ENCODE data around the gene TMCO4. TPM values are rescaled to one million over a fixed set of nuclear protein-coding genes. Genes with fewer than 3 reads are reported as not detected.

The TMCO4 gene
- total RNA-seq, 1 experiment from 2014 or later = 25.8 TPM

DNA sequence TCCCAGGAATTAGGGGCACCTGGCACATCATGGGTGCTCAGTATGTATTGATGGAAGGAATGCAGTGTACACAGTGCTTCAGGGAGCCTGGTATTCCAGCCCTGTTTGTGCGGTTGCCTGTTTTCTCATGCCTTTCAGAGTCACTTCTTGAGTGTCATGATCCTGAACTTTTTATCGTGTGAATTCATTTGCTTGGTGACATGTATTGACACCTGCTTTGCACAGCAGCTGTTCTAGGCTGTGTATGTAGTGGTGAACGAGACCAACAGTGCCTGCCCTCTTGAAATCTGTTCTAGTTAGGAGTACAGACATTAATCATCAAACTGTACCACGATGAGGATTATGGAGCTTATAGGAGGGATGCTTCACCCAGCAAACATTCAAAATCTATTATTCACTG, 128.9 kb downstream of the TMCO4 start:
- Histone ChIP-seq H3K27me3 (no peaks in the 10 kb centered on the region), H3K36me3 (no peaks in the 10 kb centered on the region), H3K9me3 (no peaks in the 10 kb centered on the region), H3K4me3 (no peak overlapping the region)
- DNase-seq = no peak

DNA sequence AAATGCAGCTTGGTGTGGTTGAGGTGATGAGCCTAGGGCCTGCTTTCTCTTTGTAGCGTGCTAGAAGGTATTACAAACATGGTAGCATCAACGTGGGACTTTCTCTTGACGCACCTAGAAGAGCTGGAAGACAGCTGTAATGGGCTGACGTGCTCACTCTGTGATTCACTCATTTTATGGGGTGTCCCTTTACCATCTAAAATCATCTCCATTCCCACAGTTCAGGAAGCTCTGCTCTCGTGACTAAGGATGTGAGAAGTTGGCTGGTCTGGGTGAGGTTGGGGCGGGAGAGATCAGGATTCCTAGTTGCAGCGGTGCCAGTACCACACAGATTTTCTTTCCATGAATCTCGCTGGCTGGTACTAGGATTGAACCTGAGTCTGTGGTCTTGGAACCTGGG, 130.8 kb downstream of the TMCO4 start:
- no peaks in the 10 kb centered on the region for H3K36me3 ChIP-seq
- H3K4me3 ChIP-seq = no peak overlapping the region
- H3K9me3 ChIP-seq = no peaks in the 10 kb centered on the region
- 0 out of 2 replicates have a peak, but pooled peaks cover 2% of the 10 kb centered on the region for H3K27me3 ChIP-seq
- no peak for DNase-seq

DNA sequence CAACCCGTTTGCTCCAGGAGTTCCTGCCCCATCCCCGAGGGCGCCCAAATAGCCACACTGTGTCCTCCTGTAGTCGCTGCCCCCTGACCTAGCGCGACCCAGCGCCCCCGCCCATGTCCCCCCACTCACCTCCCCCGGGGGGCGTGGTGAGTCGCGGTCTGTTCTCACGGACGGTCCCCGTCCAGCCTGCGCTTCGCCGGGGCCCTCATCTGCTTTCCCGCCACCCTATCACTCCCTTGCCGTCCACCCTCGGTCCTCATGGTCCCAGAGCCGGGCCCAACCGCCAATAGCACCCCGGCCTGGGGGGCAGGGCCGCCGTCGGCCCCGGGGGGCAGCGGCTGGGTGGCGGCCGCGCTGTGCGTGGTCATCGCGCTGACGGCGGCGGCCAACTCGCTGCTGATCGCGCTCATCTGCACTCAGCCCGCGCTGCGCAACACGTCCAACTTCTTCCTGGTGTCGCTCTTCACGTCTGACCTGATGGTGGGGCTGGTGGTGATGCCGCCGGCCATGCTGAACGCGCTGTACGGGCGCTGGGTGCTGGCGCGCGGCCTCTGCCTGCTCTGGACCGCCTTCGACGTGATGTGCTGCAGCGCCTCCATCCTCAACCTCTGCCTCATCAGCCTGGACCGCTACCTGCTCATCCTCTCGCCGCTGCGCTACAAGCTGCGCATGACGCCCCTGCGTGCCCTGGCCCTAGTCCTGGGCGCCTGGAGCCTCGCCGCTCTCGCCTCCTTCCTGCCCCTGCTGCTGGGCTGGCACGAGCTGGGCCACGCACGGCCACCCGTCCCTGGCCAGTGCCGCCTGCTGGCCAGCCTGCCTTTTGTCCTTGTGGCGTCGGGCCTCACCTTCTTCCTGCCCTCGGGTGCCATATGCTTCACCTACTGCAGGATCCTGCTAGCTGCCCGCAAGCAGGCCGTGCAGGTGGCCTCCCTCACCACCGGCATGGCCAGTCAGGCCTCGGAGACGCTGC, 133.9 kb downstream of the TMCO4 start:
- H3K27me3 ChIP-seq = 0 out of 2 replicates have a peak, but pooled peaks cover 2% of the 10 kb centered on the region
- H3K4me3 ChIP-seq = no peak overlapping the region
- H3K9me3 ChIP-seq = no peaks in the 10 kb centered on the region
- H3K36me3 ChIP-seq = no peaks in the 10 kb centered on the region
- no peak for DNase-seq

DNA sequence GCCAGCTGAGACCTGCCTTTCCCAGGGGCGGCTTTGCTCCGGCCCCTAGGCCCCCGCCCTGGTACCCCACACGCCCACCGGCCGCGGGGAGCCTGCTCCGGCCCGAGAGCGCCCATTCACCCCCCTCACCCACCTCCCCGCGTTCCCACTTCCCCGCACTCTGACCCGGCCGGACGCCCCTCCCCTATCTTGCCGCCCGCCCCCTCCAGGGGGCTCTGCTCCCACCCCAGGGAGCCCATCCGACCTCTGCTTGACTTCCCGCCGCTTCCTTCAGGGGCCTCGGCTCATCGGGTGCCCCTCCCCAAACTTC, 134.6 kb downstream of the TMCO4 start:
- H3K27me3 ChIP-seq = 0 out of 2 replicates have a peak, but pooled peaks cover 2% of the 10 kb centered on the region
- no peak for DNase-seq
- H3K4me3 ChIP-seq = no peak overlapping the region
- no peaks in the 10 kb centered on the region for H3K9me3 ChIP-seq
- H3K36me3 ChIP-seq = no peaks in the 10 kb centered on the region

DNA sequence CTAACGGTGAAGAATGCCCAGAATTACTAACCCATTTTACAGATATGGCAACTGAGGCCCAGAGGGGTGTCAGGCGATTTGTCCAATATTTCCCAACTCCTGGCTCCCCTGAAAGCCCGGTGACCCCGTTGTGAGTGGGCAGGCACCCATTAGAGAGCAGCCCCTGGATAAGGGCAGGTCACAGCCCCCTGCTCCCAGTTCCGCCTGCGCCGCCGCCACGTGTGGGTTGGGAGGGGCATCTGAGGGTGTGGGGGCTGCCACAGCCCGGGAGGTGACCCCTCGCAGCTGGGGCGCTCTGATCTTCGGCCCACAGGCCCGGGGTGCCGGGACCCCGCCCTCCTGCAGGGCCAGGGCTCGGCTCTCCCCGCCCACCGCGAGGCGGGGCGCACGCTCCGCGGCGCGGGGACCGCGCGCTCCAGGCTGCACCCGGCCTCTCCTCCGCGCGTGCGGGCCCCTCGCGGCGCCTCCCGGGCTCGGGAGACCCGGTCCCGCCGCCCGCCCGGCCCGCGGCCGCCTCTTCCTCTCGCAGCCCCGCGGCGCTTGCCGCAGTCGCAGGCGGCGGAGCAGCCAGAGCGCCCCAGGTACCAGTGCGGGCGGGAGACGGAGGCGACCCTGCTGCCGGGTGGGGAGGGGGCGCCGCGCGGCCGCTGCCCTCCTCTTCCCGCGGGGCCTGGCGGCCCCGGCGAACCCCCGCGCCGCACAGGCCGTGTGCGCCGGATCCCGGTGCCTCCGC, 135.1 kb downstream of the TMCO4 start, which contains the start of gene HTR6:
HTR6 (plus strand) TSS at position 423 of the 733 bp plus-strand sequence. CDS start 879 bp downstream, outside the sequence.
- 0 out of 2 replicates have a peak, but pooled peaks cover 2% of the 10 kb centered on the region for H3K27me3 ChIP-seq
- DNase-seq = no peak

DNA sequence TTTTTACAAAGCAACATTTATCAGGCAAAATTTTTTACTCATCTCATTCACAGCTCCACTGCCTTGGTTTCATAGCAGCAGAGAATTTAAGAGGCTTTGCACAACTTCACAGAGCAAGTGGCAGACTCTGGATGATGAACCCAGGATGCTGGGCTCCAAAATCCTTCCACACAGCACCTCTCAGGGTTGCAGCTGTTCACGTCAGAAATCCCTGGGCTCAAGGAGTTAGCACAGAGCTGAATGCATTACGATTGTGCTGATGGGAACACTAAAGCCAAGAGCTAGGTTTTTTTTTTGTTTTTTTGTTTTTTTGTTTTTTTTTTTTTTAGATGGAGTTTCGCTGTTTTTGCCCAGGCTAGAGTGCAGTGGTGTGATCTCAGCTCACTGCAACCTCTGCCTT, 137.4 kb downstream of the TMCO4 start:
- Histone ChIP-seq H3K36me3 (no peaks in the 10 kb centered on the region), H3K9me3 (no peaks in the 10 kb centered on the region), H3K27me3 (0 out of 2 replicates have a peak, but pooled peaks cover 2% of the 10 kb centered on the region), H3K4me3 (no peak overlapping the region)
- DNase-seq = no peak

More for the DNA sequence above, 135.1 kb downstream of the TMCO4 start, which contains the start of gene HTR6:
- H3K9me3 ChIP-seq = no peaks in the 10 kb centered on the region
- no peak within 1 kb of the TSS for H3K4me3 ChIP-seq
- H3K36me3 ChIP-seq = no peaks in the 10 kb centered on the region

DNA sequence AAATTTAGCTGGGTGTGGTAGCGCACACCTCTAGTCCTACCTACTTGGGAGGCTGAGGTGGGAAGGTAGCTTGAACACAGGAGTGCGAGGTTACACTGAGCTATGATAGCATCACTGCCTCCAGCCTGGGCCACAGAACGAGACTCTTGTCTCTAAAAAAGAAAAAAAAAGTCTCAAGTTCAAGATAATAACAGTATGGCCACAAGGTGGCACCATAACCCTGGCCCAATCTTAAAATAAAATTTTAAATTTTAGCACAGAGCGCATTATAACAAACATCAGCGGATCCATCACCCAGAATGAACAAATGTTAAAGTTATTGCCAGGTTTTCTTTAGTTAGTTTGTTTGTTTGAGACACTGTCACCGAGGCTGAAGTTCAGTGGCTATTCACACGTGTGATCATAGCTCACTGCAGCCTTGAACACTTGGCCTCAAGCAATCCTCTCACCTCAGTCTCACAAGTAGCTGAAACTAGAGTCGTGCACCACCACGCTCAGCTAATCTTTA, 137.9 kb downstream of the TMCO4 start:
- no peaks in the 10 kb centered on the region for H3K9me3 ChIP-seq
- no peaks in the 10 kb centered on the region for H3K36me3 ChIP-seq
- 0 out of 2 replicates have a peak, but pooled peaks cover 2% of the 10 kb centered on the region for H3K27me3 ChIP-seq
- no peak overlapping the region for H3K4me3 ChIP-seq
- DNase-seq = no peak

DNA sequence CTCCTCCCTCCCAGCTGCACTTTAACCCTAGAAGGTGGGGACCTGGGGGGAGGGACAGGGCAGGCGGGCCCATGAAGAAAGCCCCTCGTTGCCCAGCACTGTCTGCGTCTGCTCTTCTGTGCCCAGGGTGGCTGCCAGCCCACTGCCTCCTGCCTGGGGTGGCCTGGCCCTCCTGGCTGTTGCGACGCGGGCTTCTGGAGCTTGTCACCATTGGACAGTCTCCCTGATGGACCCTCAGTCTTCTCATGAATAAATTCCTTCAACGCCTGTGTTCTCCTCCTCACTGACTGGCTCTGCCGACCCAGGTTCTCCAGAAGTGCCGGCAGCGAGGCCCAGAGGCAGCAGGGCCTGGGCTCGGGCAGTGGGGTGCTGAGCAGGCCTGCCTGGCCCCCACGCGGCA, 141.5 kb downstream of the TMCO4 start:
- H3K4me3 ChIP-seq = no peak overlapping the region
- no peaks in the 10 kb centered on the region for H3K9me3 ChIP-seq
- H3K27me3 ChIP-seq = no peaks in the 10 kb centered on the region
- H3K36me3 ChIP-seq = no peaks in the 10 kb centered on the region
- no peak for DNase-seq

DNA sequence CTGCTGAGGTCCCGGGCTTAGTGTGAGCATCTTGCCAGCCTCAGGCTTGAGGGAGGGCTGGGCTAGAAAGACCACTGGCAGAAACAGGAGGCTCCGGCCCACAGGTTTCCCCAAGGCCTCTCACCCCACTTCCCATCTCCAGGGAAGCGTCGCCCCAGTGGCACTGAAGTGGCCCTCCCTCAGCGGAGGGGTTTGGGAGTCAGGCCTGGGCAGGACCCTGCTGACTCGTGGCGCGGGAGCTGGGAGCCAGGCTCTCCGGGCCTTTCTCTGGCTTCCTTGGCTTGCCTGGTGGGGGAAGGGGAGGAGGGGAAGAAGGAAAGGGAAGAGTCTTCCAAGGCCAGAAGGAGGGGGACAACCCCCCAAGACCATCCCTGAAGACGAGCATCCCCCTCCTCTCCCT, 142.2 kb downstream of the TMCO4 start:
- DNase-seq = no peak
- Histone ChIP-seq H3K9me3 (no peaks in the 10 kb centered on the region), H3K4me3 (no peak overlapping the region), H3K36me3 (no peaks in the 10 kb centered on the region), H3K27me3 (no peaks in the 10 kb centered on the region)

DNA sequence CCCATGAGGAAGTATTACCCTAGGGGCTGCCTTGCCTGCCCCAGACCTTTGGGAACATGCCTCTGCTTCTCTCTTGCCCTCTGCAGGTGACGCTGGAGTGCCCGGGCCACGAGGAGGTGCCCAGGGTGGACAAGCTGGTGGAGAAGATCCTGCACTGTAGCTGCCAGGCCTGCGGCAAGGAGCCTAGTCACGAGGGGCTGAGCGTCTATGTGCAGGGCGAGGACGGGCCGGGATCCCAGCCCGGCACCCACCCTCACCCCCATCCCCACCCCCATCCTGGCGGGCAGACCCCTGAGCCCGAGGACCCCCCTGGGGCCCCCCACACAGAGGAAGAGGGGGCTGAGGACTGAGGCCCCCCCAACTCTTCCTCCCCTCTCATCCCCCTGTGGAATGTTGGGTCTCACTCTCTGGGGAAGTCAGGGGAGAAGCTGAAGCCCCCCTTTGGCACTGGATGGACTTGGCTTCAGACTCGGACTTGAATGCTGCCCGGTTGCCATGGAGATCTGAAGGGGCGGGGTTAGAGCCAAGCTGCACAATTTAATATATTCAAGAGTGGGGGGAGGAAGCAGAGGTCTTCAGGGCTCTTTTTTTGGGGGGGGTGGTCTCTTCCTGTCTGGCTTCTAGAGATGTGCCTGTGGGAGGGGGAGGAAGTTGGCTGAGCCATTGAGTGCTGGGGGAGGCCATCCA, 142.8 kb downstream of the TMCO4 start:
- Histone ChIP-seq H3K4me3 (no peak overlapping the region), H3K36me3 (no peaks in the 10 kb centered on the region), H3K9me3 (no peaks in the 10 kb centered on the region), H3K27me3 (no peaks in the 10 kb centered on the region)
- no peak for DNase-seq

DNA sequence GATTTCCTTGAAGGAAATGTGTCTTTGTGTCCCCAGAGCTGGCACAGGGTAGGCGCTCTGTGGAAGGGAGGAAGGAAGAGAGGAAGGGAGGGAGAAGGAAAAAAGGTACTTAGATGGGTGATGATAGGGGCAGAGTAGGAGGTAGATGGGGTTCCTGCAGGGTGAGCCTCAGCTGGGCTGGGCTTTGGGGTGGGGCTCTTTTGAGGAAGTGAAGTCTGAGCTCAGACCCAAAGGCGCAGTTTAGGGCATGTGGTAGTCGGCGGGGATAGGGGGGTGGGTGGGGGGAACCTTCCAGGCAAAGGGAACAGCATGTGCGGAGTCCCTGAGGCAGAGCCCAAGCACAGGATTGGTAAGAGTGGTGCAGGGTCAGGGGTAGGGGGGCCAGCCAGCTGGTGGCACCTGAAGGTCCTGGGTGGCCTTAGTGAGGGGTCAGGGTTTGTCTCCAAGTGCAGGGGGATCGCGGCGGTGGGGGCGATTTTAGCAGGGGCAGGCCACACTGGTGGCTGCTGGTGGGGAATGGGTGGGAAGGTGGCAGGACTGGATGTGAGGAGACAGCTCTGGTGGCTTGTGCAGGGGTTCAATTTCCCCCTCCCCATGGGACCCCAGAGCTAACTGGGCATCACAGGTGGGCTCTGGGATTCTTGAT, 143.5 kb downstream of the TMCO4 start:
- no peak overlapping the region for H3K4me3 ChIP-seq
- no peaks in the 10 kb centered on the region for H3K9me3 ChIP-seq
- DNase-seq = no peak
- H3K27me3 ChIP-seq = no peaks in the 10 kb centered on the region
- H3K36me3 ChIP-seq = no peaks in the 10 kb centered on the region

DNA sequence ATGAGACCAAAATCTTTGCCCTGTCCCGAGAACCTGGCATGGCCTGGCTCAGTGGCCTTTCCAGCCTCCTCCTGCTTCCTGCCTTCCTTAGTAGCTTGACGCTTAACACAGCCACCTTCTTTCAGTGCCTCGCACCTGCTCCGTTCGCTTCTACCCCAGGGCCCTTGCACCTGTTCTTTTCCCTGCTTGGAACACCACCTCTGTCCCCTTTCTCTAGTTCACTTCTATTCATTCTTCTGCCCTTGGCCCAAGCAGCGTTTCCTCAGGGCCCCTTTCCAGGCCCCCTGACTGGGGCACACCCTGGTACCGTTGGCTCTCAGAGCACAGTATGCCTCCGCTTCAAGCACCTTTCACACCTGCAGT, 144.0 kb downstream of the TMCO4 start:
- Histone ChIP-seq H3K27me3 (no peaks in the 10 kb centered on the region), H3K9me3 (no peaks in the 10 kb centered on the region), H3K4me3 (no peak overlapping the region), H3K36me3 (no peaks in the 10 kb centered on the region)
- no peak for DNase-seq

DNA sequence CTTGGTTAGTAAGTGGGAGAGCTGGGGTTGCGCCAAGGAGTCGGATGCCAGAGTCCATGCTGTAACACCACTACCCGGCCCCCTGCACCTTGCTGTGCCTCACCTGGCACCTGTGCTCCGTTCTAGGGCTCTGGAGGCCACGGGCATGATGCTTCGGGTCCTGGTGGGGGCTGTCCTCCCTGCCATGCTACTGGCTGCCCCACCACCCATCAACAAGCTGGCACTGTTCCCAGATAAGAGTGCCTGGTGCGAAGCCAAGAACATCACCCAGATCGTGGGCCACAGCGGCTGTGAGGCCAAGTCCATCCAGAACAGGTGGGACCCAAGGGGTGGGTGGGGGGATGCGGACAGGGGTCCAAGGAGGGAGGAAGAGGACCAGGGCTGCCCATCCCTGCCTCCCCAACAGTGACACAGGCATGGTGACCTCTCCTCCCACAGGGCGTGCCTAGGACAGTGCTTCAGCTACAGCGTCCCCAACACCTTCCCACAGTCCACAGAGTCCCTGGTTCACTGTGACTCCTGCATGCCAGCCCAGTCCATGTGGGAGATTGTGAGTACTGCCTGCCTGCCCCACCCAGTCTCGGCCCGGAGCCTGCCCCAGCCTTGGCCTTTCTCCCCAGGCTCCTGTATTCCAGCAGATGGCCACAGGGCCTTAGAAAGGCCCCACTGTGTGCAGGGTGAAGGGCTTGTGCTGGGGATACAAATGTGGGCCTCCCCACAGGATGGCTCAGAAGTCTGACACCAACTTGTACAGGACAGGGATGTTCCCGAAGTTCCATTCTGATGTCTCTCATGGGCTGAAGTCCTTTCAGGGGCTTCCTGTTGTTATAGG, 144.6 kb downstream of the TMCO4 start:
- H3K4me3 ChIP-seq = no peak overlapping the region
- H3K36me3 ChIP-seq = no peaks in the 10 kb centered on the region
- no peaks in the 10 kb centered on the region for H3K9me3 ChIP-seq
- no peak for DNase-seq
- no peaks in the 10 kb centered on the region for H3K27me3 ChIP-seq

DNA sequence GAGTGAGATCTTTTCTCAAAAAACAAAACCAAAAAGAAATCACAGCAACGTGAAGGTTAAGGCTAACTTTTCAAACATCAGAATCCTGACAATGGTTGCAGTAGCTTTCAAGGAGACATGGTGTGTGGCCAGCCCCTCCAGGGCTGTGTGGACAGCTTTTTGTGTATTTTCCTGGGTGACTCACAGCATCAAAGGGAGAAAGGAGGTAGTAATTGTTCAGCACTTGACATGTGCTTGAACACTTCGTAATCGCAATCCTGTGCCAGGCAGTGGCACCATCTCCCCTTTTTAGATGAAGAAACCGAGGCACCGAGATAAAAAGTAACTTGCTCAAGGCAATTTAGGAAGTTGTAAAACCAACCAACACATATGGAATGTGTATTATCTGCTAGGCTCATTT, 145.3 kb downstream of the TMCO4 start:
- Histone ChIP-seq H3K4me3 (no peak overlapping the region), H3K27me3 (no peaks in the 10 kb centered on the region), H3K36me3 (no peaks in the 10 kb centered on the region), H3K9me3 (no peaks in the 10 kb centered on the region)
- no peak for DNase-seq

DNA sequence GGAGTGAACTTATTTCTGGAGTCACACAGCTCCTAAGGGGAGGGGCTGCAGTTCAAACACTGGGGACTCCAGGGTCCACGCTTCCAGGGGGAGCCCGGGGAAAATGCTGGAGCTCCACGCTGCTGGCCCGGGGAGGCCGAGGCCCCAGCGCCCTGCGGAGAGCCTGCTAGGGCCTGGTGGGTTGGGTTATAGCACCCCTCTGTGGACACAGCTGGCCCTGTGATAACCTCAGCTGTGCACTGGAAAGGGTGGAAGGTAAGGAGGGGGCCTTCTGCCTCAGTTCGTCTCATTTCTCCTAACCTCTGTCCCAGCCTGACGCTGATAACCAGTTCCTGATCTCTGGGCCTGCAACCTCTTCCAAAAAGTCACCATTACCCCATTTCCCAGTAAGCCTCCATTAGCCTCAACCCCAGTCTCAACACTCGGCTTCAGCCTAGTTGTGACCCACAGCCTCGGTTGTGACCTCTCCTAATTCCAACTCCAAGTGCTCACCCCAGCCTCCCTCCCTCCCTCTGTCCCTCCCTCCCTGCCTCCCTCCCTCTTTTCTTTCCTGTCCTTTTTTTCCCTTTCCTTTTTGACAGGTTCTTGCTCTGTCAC, 148.5 kb downstream of the TMCO4 start:
- no peak overlapping the region for H3K4me3 ChIP-seq
- H3K36me3 ChIP-seq = no peaks in the 10 kb centered on the region
- H3K27me3 ChIP-seq = no peaks in the 10 kb centered on the region
- no peaks in the 10 kb centered on the region for H3K9me3 ChIP-seq
- peak; percentile 37 for DNase-seq

All from MG63 (cell line).